ENCODE data around the gene KCND1. TPM values are rescaled to one million over a fixed set of nuclear protein-coding genes. Genes with fewer than 3 reads are reported as not detected.
A peak's percentile ranks its signal among the peaks of the same experiment; 100 is the strongest.

The KCND1 gene
- total RNA-seq, 1 donor from 2014 or later: 0.27 TPM

GRCh38 chrX:48942895-48943294, 28.7 kb downstream of the KCND1 start:
- intact Hi-C loops (cut with DNase I): loop anchor here (10.0 kb wide), 1 partner anchor 298 kb away; no protein-coding TSS in a partner anchor
- no peak for DNase-seq (ENCODE audit: low spot score)

DNA sequence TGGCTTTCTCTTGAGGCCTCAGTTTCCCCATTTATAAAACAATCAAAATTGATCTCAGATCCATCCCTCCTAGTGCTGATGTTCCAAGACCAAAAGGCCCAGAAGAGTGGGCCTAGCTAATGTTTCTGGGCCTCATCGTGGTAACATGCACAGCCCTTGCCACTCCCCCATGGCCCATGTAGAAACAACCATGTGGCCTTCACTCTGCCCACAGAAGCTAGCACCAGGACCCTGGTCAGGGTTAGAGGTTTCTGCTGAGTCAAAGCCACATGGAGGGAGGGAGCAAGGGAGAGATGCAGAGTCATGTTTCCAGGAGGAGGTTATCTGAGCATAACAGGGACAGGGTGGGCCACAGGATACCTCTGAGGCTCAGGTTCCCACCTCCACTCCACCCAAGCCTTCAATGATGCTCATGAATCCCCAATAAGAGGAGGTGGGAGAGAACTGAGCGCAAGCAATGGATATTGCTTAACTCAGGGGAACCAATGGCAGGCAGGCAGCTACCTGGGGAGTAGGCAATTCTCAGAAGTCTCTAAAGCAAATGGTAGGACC, 31.2 kb downstream of the KCND1 start:
- intact Hi-C loops (cut with DNase I): loop anchor here (10.0 kb wide), 1 partner anchor 296 kb away; no protein-coding TSS in a partner anchor
- no peak for DNase-seq (ENCODE audit: low spot score)

- DNase-seq (ENCODE audit: low spot score): no peak
- intact Hi-C loops (cut with DNase I): loop anchor here (10.0 kb wide), 1 partner anchor 295 kb away; no protein-coding TSS in a partner anchor
These were observed 32.0 kb downstream of the KCND1 start for GRCh38 chrX:48939524-48940228.

- no peak for DNase-seq (ENCODE audit: low spot score)
- intact Hi-C loops (cut with DNase I): no loop called here
These were observed 32.8 kb downstream of the KCND1 start for GRCh38 chrX:48938721-48939425.

- intact Hi-C loops (cut with DNase I): no loop called here
- DNase-seq (ENCODE audit: low spot score): peak; percentile 89
These were observed 34.4 kb downstream of the KCND1 start for GRCh38 chrX:48937054-48937907.

GRCh38 chrX:48936429-48937053, 35.1 kb downstream of the KCND1 start:
- intact Hi-C loops (cut with DNase I): no loop called here
- no peak for DNase-seq (ENCODE audit: low spot score)

- no peak for DNase-seq (ENCODE audit: low spot score)
- intact Hi-C loops (cut with DNase I): no loop called here
These were observed 36.4 kb downstream of the KCND1 start for GRCh38 chrX:48935301-48935670.

- no peak for DNase-seq (ENCODE audit: low spot score)
- intact Hi-C loops (cut with DNase I): no loop called here
These were observed 36.9 kb downstream of the KCND1 start for GRCh38 chrX:48934581-48935300.

- no peak for DNase-seq (ENCODE audit: low spot score)
- intact Hi-C loops (cut with DNase I): no loop called here
These were observed 37.9 kb downstream of the KCND1 start for GRCh38 chrX:48933757-48934156.

DNA sequence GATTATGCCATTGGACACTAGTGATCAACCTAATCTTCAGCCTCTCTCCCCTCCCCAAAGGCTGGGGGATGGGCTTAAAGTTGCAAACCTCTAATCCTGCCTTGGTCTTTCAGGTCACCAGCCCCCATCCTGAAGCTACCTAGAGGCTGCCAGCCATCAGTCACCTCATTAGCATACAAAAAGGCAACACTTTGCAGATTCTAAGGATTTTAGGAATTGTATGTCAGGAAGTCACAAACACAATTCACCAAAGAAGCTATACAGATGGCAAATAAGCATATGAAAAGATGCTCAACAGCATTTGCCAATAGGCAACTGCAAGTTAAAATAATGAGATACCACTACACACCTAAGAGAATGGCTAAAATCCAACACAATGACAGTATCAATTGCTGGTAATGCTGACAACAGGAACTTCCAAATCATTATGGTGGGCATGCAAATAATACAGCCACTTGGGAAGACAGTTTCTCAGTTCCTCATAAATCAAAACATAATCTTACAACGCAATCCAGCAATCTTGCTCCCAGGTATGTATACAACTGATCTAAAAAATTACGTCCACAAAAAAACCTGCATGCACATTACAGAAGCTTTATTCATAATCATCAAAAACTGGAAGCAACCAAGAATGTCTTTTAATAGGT, 43.8 kb downstream of the KCND1 start:
- intact Hi-C loops (cut with DNase I): no loop called here
- no peak for DNase-seq (ENCODE audit: low spot score)

DNA sequence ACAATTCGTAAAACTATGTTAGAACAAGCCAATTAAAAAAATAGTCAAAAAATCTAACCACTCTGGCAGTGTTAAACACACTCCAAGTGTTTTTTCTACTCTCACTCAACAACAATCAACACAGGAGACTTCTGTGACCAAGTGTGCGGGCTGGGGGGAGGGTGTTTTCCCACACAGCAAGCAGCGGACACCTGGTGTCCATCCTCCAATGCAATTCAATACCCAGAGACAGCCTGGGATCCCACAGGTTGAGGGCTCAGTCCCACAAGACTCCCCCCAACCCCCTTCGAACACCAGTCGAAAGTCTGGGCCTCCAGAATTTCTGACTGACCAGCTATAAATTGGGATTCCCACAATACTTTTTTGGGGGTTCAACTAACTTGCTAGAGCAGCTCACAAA, 44.5 kb downstream of the KCND1 start:
- intact Hi-C loops (cut with DNase I): no loop called here
- DNase-seq (ENCODE audit: low spot score): no peak

DNA sequence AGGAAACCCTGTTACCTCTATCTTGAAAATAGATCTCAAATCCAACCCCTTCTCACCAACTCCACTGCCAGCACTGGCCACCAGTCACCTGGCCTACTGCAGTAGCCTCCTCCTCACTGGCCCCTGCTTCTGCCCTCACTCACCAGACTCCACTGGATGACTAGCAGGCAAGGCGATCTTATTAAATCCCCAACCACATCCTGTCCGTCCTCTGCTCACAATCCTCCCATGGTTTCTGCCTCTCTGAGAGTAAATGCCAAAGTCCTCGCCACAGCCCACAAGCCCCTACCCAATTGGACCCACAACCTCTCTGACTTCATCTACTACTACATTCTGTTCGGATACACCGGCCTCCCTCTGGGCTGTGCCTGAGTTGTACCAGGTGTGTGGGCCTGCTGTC, 47.4 kb downstream of the KCND1 start:
- DNase-seq (ENCODE audit: low spot score): no peak
- intact Hi-C loops (cut with DNase I): no loop called here

GRCh38 chrX:48923771-48924170, 47.9 kb downstream of the KCND1 start:
- DNase-seq (ENCODE audit: low spot score): no peak

DNA sequence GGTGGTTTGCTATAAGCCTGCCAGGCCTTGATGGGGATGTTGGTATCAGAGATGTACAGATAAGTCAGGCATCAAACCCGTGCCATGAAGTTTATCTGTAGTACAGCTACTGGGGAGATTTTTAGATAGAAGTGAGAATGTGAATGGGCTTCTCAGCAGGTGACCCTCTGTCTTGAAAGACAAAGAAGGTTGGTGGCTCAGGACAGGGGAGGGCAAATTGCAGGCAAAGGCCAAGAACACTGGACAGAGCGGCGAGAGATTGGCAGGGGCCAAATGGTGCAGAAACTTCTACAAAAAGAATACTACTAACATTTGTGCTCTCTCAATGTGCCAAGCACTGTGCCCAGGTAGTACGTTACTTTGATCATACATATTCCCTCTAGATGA, 50.9 kb downstream of the KCND1 start:
- DNase-seq (ENCODE audit: low spot score): no peak
- intact Hi-C loops (cut with DNase I): no loop called here

More at GRCh38 chrX:48923771-48924170, 47.9 kb downstream of the KCND1 start:
- intact Hi-C loops (cut with DNase I): no loop called here

GRCh38 chrX:48919947-48920717, 51.5 kb downstream of the KCND1 start:
- intact Hi-C loops (cut with DNase I): loop anchor here (5.0 to 10.0 kb wide), 2 partner anchors 37 to 275 kb away; partner anchors contain the start of gene OTUD5
- DNase-seq (ENCODE audit: low spot score): no peak

DNA sequence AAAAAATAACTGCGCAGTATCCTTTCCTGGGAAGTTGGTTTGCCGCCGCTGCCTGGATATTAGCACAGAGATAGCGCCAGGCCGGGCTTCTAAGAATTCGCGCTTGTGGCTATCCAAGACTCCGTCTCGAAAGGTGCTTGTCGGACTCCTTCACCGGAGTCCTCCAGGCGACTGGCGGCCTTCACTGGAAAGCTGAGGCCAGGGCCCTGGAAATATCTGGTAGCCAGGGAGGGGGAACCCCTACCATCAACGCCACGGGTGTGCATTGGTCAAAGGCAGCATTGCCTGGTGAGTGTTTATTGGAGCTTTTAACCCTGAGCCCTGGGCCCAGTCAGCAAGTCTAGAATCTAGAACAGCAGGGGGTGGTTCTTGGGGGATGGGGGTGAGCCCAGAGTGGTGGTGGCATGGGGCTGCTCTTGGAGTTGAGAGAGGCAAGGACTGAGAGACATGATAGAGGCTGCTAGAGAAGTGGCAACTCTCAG, 52.2 kb downstream of the KCND1 start:
- DNase-seq (ENCODE audit: low spot score): no peak
- intact Hi-C loops (cut with DNase I): loop anchor here (5.0 to 10.0 kb wide), 2 partner anchors 38 to 275 kb away; partner anchors contain the start of gene OTUD5

GRCh38 chrX:48918643-48919340, 52.9 kb downstream of the KCND1 start, which contains the start of gene PIM2:
Gene PIM2 (minus strand): TSS chrX:48919024. CDS start chrX:48918834, 190 bp downstream.
- peak; percentile 95 for DNase-seq (ENCODE audit: low spot score)
- intact Hi-C loops (cut with DNase I): loop anchor here (5.0 to 10.0 kb wide), 2 partner anchors 39 to 274 kb away; partner anchors contain the start of gene OTUD5

All from cardiac septum (tissue), 1 donor.